ENCODE results near the gene SCCPDH. TPM values are rescaled to one million over a fixed set of nuclear protein-coding genes. Genes with fewer than 3 reads are reported as not detected.
"Not testable (repeated sequence)": the region's sequence is repeated elsewhere in the genome, so short reads cannot be mapped to it uniquely, and the experiment has no call there.

SCCPDH gene
- total and polyA plus RNA-seq, 8 donors = 28.3 to 45.0 (median 42.5) TPM

DNA sequence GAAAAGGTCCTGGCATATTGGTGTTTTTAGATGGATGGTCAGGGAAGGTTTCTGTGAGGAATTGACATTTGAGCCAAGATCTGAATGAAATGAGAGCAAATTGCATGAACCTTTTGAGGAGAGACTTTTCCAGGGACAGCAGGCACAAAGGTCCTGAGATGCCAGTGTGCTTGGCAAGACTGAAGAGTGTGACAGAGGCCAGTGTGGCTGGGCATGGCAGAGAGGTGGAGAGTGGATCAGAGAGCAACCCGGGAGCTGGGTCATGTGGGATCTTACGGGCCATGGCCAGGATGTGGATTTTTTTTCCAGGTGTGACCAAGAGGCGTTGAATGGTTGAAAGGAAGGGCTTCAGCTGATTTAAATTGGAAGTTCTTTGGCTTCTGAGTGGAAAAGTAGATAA, 3.4 kb downstream of the SCCPDH start:
- intact Hi-C loops (cut with DNase I) = no loop called here

DNA sequence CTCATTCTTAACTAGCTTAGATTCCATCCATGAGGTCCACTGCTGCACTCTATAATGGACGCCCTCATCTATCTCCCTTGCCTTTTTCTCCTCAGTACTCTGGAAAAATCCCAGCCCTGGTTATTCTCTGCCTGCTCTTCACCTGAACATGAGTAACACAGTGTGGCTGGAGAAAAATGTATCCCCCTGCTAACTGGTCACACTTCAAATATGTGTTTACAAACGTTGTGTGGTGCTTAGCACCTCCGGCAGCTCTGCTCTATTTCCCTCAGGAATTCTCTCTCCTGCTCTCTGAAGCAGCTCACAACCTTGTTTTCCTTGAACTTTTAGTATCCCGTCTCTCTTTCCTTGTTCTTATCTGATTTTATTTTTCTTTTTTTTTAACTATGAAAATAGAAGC, 4.1 kb downstream of the SCCPDH start:
- TF ChIP-seq, protein P1, sequence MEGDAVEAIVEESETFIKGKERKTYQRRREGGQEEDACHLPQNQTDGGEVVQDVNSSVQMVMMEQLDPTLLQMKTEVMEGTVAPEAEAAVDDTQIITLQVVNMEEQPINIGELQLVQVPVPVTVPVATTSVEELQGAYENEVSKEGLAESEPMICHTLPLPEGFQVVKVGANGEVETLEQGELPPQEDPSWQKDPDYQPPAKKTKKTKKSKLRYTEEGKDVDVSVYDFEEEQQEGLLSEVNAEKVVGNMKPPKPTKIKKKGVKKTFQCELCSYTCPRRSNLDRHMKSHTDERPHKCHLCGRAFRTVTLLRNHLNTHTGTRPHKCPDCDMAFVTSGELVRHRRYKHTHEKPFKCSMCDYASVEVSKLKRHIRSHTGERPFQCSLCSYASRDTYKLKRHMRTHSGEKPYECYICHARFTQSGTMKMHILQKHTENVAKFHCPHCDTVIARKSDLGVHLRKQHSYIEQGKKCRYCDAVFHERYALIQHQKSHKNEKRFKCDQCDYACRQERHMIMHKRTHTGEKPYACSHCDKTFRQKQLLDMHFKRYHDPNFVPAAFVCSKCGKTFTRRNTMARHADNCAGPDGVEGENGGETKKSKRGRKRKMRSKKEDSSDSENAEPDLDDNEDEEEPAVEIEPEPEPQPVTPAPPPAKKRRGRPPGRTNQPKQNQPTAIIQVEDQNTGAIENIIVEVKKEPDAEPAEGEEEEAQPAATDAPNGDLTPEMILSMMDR (IDR thresholded peaks at IDR 0.05) = no peak
- Histone ChIP-seq H3K27ac (no peak overlapping the region), H3K4me1 (peaks cover 3 to 29% of the 10 kb centered on the region in 2 donors), H3K36me3 (peaks cover 0 to 51% of the 10 kb centered on the region in 2 donors), H3K9me3 (peaks cover 0 to 12% of the 10 kb centered on the region in 2 donors), H3K27me3 (no peaks in the 10 kb centered on the region), H3K4me3 (no peak overlapping the region)
- no peak for DNase-seq
- ATAC-seq = no peak
- intact Hi-C loops (cut with DNase I) = no loop called here

More for the DNA sequence above, 3.4 kb downstream of the SCCPDH start:
- Histone ChIP-seq H3K36me3 (peaks cover 0 to 44% of the 10 kb centered on the region in 2 donors), H3K27me3 (no peaks in the 10 kb centered on the region), H3K27ac (no peak overlapping the region), H3K4me1 (peaks cover 3 to 29% of the 10 kb centered on the region in 2 donors), H3K9me3 (peaks cover 0 to 12% of the 10 kb centered on the region in 2 donors), H3K4me3 (no peak overlapping the region)
- DNase-seq (no peak), ATAC-seq (no peak)
- TF ChIP-seq, protein P1 (IDR thresholded peaks at IDR 0.05) = no peak

DNA sequence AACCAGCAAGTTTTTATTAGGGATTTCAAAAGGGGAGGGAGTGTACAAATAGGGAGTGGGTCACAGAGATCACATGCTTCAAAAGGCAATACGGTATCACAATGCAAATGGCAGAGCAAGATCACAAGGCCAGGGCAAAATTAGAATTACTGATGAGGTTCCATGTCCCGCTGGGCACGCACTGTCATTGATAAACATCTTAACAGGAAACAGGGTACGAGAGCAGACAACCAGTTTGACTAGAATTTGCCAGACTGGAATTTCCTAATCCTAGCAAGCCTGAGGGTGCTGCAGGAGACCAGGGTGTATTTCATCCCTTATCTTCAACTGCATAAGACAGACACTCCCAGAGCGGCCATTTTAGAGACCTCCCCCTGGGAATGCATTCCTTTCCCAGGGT, 4.8 kb downstream of the SCCPDH start:
- DNase-seq; intact Hi-C loops (cut with DNase I); H3K4me3 ChIP-seq; H3K27me3 ChIP-seq; ATAC-seq; H3K27ac ChIP-seq: not testable (repeated sequence)
- peaks cover 0 to 51% of the 10 kb centered on the region in 2 donors for H3K36me3 ChIP-seq
- peaks cover 0 to 12% of the 10 kb centered on the region in 2 donors for H3K9me3 ChIP-seq
- H3K4me1 ChIP-seq = peaks cover 3 to 25% of the 10 kb centered on the region in 2 donors

DNA sequence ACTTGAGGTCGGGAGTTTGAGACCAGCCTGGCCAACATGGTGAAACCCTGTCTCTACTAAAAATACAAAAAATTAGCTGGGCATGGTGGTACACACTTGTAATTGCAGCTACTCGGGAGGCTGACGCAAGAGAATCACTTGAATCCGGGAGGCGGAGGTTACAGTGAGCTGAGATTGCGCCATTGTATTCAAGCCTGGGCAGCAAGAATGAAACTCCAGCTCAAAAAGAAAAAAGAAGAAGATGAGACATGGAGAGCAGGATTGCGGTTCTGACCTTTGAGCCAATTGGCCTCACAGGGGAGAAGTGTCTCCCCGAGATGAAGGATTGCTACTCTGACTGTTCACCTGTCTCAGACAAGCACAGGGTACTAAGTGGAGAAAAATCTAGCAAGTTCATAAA, 6.6 kb downstream of the SCCPDH start:
- Histone ChIP-seq H3K4me1 (peaks cover 3 to 11% of the 10 kb centered on the region in 2 donors), H3K9me3 (peaks cover 0 to 12% of the 10 kb centered on the region in 2 donors), H3K4me3 (no peak overlapping the region), H3K36me3 (peaks cover 0 to 61% of the 10 kb centered on the region in 2 donors), H3K27me3 (no peaks in the 10 kb centered on the region), H3K27ac (no peak overlapping the region)
- intact Hi-C loops (cut with DNase I) = no loop called here
- ATAC-seq = no peak
- TF ChIP-seq, protein P1 (IDR thresholded peaks at IDR 0.05) = no peak
- DNase-seq = peak in 1 of 4 donors; percentile 62

DNA sequence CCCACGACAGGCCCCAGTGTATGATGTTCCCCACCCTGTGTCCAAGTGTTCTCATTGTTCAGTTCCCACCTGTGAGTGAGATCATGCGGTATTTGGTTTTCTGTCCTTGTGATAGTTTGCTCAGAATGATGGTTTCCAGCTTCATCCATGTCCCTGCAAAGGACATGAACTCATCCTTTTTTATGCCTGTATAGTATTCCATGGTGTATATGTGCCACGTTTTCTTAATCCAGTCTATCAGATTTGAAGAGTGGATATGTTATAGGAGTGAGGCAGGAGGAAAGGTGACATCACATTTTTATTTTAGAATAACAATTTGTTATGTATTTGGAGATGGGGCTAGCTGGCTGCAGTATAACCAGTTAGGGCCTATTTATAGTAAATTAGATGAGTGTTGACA, 7.7 kb downstream of the SCCPDH start:
- DNase-seq; H3K4me1 ChIP-seq; H3K27me3 ChIP-seq; H3K4me3 ChIP-seq; H3K27ac ChIP-seq; intact Hi-C loops (cut with DNase I); ATAC-seq: not testable (repeated sequence)
- H3K36me3 ChIP-seq = peaks cover 0 to 72% of the 10 kb centered on the region in 2 donors
- H3K9me3 ChIP-seq = peaks cover 0 to 12% of the 10 kb centered on the region in 2 donors

DNA sequence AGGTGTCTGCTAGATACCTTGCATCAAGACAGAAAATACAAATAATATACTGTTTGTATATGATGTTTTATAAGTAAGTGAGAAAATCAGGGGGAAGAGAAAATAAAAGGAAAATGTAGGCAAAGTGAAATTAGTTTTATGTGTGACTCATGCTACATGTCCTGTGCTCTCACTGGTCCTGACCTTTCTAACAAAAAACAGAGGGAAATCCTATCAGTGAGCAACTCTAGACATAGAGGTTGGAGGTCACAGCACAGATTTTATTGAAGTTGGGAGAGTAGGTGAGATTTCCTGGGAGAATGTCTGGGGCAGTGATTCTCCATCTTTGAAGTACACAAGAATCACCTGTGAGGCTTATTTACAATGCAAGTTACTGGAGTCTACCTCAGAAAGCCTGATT, 9.5 kb downstream of the SCCPDH start:
- H3K4me3 ChIP-seq = no peak overlapping the region
- no peak overlapping the region for H3K27ac ChIP-seq
- H3K9me3 ChIP-seq = peaks cover 0 to 7% of the 10 kb centered on the region in 2 donors
- H3K36me3 ChIP-seq = peaks cover 0 to 76% of the 10 kb centered on the region in 2 donors
- TF ChIP-seq, protein P1 (IDR thresholded peaks at IDR 0.05) = no peak
- DNase-seq (no peak), ATAC-seq (no peak)
- intact Hi-C loops (cut with DNase I) = no loop called here
- H3K4me1 ChIP-seq = no peaks in the 10 kb centered on the region
- H3K27me3 ChIP-seq = no peaks in the 10 kb centered on the region

All from left lung (tissue), 10 donors.